ENCODE data around the gene LRRC32.

LRRC32 gene

DNA sequence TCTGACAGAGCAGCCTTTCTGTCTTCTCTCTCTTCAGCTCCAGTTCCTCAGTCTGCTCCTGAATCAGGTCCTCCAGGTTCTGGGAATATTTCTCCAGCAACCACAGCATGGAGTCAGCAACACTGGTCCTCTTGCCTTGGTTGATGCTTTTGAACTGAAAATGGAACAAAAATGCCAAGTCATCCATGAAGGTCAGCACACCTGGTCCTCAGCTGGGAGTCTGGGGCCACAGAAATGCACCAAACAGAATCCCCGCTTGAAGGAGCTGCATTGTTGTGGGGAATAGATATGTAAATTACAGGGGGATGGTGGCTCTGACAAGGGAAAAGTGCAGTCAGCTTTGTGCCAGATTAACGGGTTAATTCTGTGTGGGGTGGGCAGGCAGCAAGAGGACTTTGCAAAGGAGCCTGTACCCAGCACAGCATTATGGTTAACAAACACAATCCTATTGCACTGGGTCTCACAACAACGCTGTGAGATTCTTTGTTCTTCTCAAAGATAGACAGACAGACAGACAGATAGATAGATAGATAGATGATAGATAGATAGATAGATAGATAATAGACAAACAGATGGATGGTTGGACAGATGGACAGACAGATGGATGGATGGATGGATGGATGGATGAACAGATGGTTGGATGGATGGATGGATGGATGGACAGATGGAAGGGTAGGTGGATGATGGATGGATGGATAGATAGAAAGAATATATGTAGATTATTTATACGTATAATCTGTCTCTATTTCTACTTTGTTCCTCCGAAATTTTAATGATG is 33.8 kb upstream of the LRRC32 start:
- Histone ChIP-seq H3K9ac (ENCODE audit: low read depth, low read length) (no peak overlapping the region), H3K9me3 (ENCODE audit: control insufficient read depth, insufficient read depth, low read length) (no peaks in the 10 kb centered on the region), H3K36me3 (ENCODE audit: insufficient read depth, low read length) (no peaks in the 10 kb centered on the region), H3K4me1 (ENCODE audit: insufficient read depth, low read length) (peaks cover 29% of the 10 kb centered on the region)

DNA sequence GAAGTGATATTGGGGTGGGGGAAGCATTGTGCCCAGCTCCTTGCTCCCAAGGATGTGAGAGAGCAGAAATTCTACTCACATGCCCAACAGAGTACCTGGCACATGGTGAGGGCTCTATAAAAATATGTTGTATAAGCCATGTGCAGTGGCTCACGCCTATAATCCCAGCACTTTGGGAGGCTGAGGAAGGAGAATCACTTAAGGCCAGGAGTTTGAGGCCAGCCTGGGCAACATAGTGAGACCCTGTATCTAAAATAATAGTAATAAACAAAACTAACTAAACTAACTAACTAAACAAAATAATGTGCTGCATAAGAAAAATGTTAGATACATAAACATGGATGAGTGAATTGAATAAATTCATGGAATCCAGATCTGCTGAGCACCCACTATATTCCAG is 33.2 kb upstream of the LRRC32 start:
- Histone ChIP-seq H3K4me1 (ENCODE audit: insufficient read depth, low read length) (peaks cover 34% of the 10 kb centered on the region), H3K36me3 (ENCODE audit: insufficient read depth, low read length) (no peaks in the 10 kb centered on the region), H3K9me3 (ENCODE audit: control insufficient read depth, insufficient read depth, low read length) (no peaks in the 10 kb centered on the region), H3K9ac (ENCODE audit: low read depth, low read length) (no peak overlapping the region)

DNA sequence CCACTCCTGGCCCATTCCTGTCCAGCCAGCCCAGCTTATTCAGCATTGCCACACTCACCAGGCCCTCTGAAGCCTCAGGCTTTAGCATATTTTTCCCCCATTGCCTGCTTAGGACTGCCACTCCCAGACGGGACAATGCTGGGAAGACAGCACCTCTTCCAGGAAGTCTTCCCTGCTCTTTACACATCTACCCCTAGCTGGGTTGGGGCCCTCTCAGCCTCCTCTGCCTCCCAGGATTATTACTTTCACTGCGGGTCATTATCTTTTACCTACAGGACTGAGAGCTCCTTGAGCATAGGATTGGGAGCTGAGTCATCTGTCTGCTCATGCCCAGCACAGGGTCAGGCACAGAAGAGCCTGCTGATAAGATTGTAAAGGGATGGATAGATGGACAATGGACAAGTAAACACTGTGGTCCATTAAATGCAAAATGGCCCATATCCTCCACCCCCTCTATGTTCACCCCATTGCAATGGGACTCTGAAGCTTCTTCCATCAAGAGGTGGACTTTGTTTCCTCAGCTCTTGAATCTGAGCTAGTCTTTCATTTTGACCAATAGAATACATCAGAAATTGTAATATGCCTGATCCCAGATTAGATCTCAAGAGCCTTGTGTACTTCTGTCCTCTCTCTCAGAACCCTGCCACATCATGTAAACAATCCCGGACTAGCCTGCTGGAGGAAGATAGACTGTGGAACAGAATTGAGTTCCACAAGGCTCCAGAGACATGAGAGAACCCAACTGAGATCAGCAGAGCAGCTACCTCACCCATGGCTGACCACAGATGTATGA is 32.0 kb upstream of the LRRC32 start:
- Histone ChIP-seq H3K4me1 (ENCODE audit: insufficient read depth, low read length) (peaks cover 39% of the 10 kb centered on the region), H3K9ac (ENCODE audit: low read depth, low read length) (no peak overlapping the region), H3K36me3 (ENCODE audit: insufficient read depth, low read length) (no peaks in the 10 kb centered on the region), H3K9me3 (ENCODE audit: control insufficient read depth, insufficient read depth, low read length) (no peaks in the 10 kb centered on the region)

DNA sequence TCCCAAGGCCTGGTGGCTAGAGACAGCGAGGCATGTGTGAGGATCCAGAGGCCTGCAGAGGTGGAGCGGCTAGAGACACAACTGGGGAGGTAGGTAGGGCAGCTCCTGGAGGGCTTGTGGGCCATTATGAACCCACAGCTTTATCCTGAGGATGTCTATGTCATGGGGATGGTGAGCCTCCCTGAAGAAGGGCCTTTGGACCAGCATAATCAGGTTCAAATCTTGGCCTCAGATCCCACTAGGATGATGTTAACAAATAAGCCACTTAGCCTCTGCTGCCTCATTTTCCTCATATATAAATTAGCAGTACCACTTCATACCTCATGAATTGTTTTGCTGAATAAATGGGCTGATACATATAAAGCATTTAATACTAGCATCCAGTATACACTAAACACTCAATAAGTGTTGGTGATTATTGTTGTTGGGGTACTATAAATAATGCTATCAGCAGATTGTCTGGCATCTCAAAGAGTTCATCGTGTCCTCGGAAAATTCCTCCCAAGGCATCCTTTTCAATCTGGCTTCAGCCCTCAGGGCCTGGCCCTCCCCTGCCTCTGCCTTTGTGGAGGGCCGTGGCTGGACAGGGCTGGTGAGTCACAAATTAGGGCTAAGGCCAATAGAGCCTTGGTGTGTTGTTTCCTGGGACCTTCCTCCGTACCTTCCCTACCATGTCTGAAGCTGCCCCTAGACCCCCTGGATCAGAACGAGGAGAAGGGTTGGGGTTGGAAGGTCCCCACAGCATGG is 30.9 kb upstream of the LRRC32 start:
- H3K9me3 ChIP-seq (ENCODE audit: control insufficient read depth, insufficient read depth, low read length): no peaks in the 10 kb centered on the region
- no peaks in the 10 kb centered on the region for H3K36me3 ChIP-seq (ENCODE audit: insufficient read depth, low read length)
- peaks cover 39% of the 10 kb centered on the region for H3K4me1 ChIP-seq (ENCODE audit: insufficient read depth, low read length)
- H3K9ac ChIP-seq (ENCODE audit: low read depth, low read length): no peak overlapping the region

DNA sequence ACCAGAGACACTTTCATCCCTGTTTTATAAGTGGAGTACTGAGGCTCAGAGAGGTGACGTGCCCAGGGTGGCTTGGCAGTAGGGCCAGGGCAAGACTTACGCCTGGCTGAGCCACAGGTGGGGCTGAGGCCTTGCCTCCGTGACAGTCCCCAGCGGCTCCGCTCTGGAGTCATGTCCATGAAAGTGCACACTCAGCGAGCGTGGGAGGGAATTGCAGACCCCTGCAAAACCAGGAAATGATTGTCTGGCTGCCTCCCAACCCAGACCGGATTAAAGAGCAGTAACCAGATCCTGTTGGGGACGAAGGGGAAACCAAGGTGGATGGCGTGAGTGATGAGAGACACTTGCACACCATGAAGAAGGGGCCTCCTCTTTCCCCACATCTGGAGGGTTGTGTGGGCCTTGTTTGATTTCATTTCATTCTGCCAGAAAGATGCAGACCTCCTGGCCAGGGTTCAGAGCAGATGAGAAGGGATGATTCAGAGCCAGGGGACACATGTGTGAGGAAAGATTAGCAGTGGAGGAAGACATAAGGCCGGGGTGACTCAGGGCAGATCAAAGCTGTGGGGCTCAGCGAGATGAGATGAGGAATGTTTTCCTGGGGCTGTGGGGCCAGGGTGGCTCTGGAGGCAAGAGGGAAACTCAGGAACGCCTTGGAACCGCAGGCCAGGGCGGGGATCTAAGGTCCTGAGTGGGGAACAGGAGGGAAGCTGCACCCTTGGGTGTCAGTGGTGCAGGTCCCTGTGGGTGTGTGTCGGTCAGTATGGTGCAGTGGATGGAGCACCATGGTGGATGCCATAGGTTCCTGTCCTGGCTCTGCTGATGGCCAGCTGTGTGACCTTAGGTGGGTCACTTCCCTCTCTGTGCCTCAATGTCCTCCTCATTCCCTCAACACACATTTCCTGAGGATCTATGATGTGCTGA is 29.9 kb upstream of the LRRC32 start:
- Histone ChIP-seq H3K36me3 (ENCODE audit: insufficient read depth, low read length) (no peaks in the 10 kb centered on the region), H3K9me3 (ENCODE audit: control insufficient read depth, insufficient read depth, low read length) (no peaks in the 10 kb centered on the region), H3K9ac (ENCODE audit: low read depth, low read length) (no peak overlapping the region), H3K4me1 (ENCODE audit: insufficient read depth, low read length) (peaks cover 39% of the 10 kb centered on the region)

DNA sequence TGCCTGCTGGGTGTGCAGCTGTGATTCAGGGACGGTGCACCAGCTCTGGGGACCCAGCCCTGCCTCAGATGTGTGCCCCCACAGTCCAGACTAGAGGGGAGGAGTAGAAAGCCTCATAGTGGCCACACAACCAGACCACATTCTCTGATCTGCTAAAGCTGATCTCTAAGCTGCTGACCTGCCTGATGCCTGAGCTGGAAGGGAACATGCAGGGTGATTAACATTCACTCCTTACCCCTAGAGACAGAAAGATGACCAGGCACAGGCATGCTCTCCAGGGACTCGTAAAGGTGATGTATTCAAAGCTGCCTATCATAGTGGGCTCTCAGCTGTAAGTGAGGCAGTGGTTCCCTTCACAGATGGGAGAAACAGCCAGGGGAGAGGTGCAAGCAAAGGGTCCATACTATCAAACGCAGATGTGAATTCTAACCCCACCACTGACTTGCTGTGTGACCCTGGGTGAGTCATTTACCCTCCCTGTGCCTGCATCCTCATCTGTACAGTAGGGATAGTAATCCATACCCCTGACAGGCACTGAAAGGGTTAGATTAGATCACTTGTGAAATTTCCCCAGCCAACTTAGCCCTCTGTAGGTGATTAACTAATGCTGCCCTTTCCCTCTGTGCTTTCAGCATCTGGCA is 29.0 kb upstream of the LRRC32 start:
- no peaks in the 10 kb centered on the region for H3K36me3 ChIP-seq (ENCODE audit: insufficient read depth, low read length)
- no peak overlapping the region for H3K9ac ChIP-seq (ENCODE audit: low read depth, low read length)
- H3K4me1 ChIP-seq (ENCODE audit: insufficient read depth, low read length): peaks cover 36% of the 10 kb centered on the region

DNA sequence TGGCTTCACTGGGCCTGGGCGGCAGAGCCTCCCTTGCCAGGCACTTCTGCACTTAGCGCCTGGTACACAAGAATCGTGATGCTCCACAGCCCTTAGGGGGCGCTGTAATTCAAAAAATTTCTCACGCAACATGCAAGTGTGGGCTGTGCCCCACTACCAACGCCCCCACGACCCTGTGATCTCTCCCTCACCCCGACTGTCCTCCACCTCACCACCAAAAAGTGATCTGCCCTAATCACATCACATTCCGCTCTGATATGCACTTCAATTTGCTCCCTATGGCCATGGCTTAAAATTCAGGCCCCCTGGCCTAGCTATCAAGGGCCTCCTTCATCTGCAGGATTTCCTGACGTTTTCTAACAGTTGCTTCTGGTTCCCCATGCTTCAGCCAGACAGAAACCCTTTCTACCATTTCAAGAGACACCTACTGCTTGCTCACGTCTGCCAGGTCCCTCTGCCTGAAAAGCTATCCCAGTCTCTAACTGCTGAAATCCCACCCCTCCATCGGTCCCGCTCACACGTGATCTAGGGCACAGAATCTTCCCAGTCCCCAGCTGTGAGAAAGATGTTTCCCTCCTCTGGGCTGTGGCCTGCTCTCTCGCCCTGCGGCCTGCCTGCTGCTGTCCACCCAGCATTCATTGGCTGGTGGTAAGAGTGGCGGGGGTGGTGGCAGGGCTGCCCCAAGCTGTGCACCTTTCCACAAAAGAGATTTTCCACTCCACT is 27.9 kb upstream of the LRRC32 start:
- Histone ChIP-seq H3K4me1 (ENCODE audit: insufficient read depth, low read length) (peaks cover 26% of the 10 kb centered on the region), H3K9me3 (ENCODE audit: control insufficient read depth, insufficient read depth, low read length) (no peaks in the 10 kb centered on the region), H3K9ac (ENCODE audit: low read depth, low read length) (no peak overlapping the region), H3K36me3 (ENCODE audit: insufficient read depth, low read length) (no peaks in the 10 kb centered on the region)

More for the DNA sequence above, 29.0 kb upstream of the LRRC32 start:
- no peaks in the 10 kb centered on the region for H3K9me3 ChIP-seq (ENCODE audit: control insufficient read depth, insufficient read depth, low read length)

DNA sequence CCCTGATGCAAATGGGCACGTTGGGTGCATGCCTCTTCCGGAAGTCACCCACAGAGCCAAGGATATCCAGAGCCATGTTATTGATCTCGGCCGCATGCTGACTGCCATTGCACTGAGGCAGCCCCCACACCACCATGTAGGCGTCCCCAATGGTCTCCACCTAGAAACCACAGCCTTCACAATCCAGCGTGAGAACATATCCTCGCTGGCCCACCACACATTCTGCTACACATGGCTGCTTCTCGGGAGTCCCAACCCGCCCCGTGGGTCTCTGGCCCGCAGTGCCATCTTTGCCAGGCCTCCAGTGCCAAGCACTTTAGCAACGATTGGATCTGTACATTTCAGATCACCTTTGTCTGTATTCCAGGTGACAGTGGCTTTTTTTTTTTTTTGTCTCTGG is 26.2 kb upstream of the LRRC32 start:
- no peaks in the 10 kb centered on the region for H3K36me3 ChIP-seq (ENCODE audit: insufficient read depth, low read length)
- H3K9ac ChIP-seq (ENCODE audit: low read depth, low read length): no peak overlapping the region
- no peaks in the 10 kb centered on the region for H3K9me3 ChIP-seq (ENCODE audit: control insufficient read depth, insufficient read depth, low read length)
- peaks cover 18% of the 10 kb centered on the region for H3K4me1 ChIP-seq (ENCODE audit: insufficient read depth, low read length)

DNA sequence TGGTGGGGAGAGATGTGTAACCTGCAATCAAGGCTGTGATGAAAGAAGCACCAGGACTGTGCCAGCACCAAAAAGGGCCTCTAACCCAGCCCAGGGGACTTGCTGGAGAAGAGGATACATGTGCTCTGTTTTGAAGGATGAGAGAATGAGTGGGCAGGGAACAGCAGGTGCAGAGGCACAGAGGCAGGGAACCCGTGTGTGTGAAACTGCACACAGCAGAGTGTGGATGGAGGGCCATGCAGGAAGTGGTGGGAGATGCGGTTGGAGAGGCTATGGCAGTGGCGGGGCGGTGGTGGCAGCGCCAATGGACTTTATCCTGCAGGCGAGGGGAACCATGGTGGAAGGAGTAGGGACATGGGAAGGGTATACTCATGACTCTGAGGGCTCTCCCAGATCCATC is 25.2 kb upstream of the LRRC32 start:
- H3K36me3 ChIP-seq (ENCODE audit: insufficient read depth, low read length): no peaks in the 10 kb centered on the region
- no peaks in the 10 kb centered on the region for H3K9me3 ChIP-seq (ENCODE audit: control insufficient read depth, insufficient read depth, low read length)
- peaks cover 15% of the 10 kb centered on the region for H3K4me1 ChIP-seq (ENCODE audit: insufficient read depth, low read length)
- H3K9ac ChIP-seq (ENCODE audit: low read depth, low read length): no peak overlapping the region

DNA sequence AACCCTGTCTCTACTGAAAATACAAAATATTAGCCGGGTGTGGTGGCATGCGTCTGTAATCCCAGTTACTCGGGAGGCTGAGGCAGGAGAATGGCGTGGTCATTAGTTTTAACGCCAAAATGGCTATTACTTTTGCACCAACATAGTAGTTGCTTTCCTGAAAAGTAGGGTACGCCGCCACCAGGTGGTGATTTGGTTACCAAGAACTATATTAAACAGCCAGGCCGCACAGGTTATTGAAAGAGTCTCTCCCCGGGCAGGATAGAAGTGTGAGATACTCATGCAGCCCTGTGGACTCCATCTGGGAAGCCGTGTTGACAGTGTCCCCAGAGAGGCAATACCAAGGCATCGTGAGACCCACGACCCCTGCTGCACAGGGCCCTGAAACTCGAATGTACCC is 24.6 kb upstream of the LRRC32 start:
- H3K4me1 ChIP-seq (ENCODE audit: insufficient read depth, low read length): peaks cover 13% of the 10 kb centered on the region
- no peaks in the 10 kb centered on the region for H3K36me3 ChIP-seq (ENCODE audit: insufficient read depth, low read length)
- no peak overlapping the region for H3K9ac ChIP-seq (ENCODE audit: low read depth, low read length)
- no peaks in the 10 kb centered on the region for H3K9me3 ChIP-seq (ENCODE audit: control insufficient read depth, insufficient read depth, low read length)

DNA sequence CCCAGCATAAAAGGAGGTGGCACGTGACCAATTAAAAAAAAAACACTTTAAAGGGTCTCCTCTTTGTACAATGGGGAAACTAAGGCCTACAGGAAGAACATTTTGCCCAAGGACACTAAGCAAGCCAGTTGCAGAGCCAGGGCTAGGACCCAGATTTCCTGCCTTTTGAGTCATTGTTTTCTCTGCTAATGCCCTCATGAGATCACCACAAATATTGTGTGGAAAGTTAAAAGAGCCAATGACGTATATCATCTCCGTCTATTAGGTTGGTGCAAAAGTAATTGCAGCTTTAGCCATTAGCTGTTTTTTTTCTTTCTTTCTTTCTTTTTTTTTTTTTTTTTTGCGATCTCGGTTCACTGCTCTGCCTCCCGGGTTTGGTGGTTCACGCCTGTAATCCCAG is 24.1 kb upstream of the LRRC32 start:
- peaks cover 10% of the 10 kb centered on the region for H3K4me1 ChIP-seq (ENCODE audit: insufficient read depth, low read length)
- no peaks in the 10 kb centered on the region for H3K36me3 ChIP-seq (ENCODE audit: insufficient read depth, low read length)

DNA sequence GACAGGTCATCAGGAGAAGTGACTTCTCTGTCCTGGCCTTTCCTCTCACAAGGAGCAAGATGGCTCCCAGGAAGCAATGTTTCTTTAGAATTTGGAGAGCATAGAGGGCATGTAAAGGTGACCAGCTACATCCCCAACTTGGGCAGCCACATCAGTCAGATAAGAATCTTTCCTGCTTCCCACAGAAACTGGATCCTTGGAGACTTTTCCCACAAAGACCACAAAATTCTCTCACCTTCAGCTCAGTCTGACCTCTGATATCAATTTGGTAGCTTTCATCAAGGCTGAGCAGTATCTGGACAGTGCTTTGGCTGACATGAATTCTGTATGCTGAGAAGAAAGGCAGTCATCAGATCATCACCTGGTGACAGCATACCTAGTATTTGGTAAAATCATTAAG is 23.3 kb upstream of the LRRC32 start:
- peaks cover 6% of the 10 kb centered on the region for H3K4me1 ChIP-seq (ENCODE audit: insufficient read depth, low read length)
- no peak overlapping the region for H3K9ac ChIP-seq (ENCODE audit: low read depth, low read length)
- no peaks in the 10 kb centered on the region for H3K36me3 ChIP-seq (ENCODE audit: insufficient read depth, low read length)
- no peaks in the 10 kb centered on the region for H3K9me3 ChIP-seq (ENCODE audit: control insufficient read depth, insufficient read depth, low read length)

More for the DNA sequence above, 24.1 kb upstream of the LRRC32 start:
- no peaks in the 10 kb centered on the region for H3K9me3 ChIP-seq (ENCODE audit: control insufficient read depth, insufficient read depth, low read length)
- H3K9ac ChIP-seq (ENCODE audit: low read depth, low read length): no peak overlapping the region

DNA sequence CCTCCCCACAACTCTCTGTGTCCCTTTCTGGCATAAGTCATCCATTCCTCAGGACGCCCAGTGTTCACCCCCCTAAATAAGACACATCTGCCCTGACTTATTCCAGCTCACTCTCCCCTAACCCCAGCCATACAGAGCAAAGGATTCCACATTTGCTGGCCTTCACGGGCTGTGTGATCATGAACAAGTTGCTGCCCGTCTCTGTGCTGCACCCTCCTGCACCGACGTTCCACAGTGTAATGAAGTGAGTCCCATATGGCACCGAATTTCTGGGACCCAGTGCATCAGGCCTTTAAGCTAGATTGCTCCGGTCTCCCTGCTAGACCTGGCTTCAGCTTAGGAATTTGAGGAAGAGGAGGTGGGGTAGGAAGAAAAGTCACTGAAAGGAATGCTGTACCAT is 22.4 kb upstream of the LRRC32 start:
- no peaks in the 10 kb centered on the region for H3K9me3 ChIP-seq (ENCODE audit: control insufficient read depth, insufficient read depth, low read length)
- no peak overlapping the region for H3K9ac ChIP-seq (ENCODE audit: low read depth, low read length)
- H3K36me3 ChIP-seq (ENCODE audit: insufficient read depth, low read length): no peaks in the 10 kb centered on the region
- no peaks in the 10 kb centered on the region for H3K4me1 ChIP-seq (ENCODE audit: insufficient read depth, low read length)

Data from ES-I3 (cell line).